ENCODE measurements around the gene NR2F2.

DNA sequence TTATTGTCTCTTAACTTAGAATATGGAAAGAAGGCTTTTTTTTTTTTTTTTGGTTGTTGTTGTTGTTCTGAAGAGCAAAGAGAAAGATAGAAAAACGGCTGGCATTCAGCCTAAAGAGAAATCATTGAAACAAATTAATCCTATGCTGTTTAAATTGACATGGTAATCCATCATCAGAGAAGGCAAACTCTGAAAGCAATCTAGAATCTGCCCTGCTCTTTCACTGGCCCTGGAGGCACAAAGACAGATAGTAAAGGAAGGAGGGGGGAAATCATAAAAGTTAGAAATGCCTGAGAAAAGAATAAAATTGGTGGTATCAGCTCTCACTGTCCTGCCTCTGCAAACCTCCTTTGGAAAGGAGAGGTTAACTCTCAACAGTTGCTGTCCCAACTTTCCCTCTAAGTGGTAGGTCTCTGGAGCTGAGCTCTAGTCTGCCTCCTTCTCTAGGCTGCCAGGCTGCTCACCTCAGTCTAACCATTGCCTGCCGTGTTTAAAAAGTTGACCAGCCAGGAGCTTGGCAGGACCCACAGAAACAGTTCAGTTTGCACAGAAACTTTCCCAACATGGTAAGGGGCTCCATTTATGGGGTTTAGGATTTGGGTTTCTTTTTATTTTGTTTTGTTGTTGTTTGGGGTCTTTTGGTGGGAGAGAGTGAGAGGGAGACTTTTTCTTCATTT lies 13.4 kb upstream of the NR2F2 start:
- TF ChIP-seq, protein P1, sequence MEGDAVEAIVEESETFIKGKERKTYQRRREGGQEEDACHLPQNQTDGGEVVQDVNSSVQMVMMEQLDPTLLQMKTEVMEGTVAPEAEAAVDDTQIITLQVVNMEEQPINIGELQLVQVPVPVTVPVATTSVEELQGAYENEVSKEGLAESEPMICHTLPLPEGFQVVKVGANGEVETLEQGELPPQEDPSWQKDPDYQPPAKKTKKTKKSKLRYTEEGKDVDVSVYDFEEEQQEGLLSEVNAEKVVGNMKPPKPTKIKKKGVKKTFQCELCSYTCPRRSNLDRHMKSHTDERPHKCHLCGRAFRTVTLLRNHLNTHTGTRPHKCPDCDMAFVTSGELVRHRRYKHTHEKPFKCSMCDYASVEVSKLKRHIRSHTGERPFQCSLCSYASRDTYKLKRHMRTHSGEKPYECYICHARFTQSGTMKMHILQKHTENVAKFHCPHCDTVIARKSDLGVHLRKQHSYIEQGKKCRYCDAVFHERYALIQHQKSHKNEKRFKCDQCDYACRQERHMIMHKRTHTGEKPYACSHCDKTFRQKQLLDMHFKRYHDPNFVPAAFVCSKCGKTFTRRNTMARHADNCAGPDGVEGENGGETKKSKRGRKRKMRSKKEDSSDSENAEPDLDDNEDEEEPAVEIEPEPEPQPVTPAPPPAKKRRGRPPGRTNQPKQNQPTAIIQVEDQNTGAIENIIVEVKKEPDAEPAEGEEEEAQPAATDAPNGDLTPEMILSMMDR (conservative IDR thresholded peaks at IDR 0.05), result no peak
- TF ChIP-seq ZFX (IDR thresholded peaks at IDR 0.05), result no peak
